GM19452 (cell line): ENCODE results near the gene COG5.

Experiments used
- ATAC-seq: cut with Tn5 transposase; IDR thresholded peaks from one replicate; pipeline ENCODE4 v1.9.1; 2021; ENCODE audit not compliant: unreplicated experiment

COG5 gene

GRCh38 chr7:107344286-107344685, 219.4 kb downstream of the COG5 start:
- no peak for ATAC-seq

- no peak for ATAC-seq
These were observed 225.6 kb downstream of the COG5 start for GRCh38 chr7:107338080-107338479.

- peak; percentile 60 for ATAC-seq
These were observed 231.0 kb downstream of the COG5 start for GRCh38 chr7:107332488-107333269.

GRCh38 chr7:107330478-107330877, 233.2 kb downstream of the COG5 start:
- no peak for ATAC-seq

GRCh38 chr7:107327986-107328569, 235.6 kb downstream of the COG5 start:
- ATAC-seq = no peak

GRCh38 chr7:107326061-107326460, 237.7 kb downstream of the COG5 start:
- no peak for ATAC-seq

GRCh38 chr7:107322015-107322414, 241.7 kb downstream of the COG5 start:
- ATAC-seq = no peak

- ATAC-seq = no peak
These were observed 242.1 kb downstream of the COG5 start for GRCh38 chr7:107321611-107322010.

GRCh38 chr7:107319724-107320228, 243.9 kb downstream of the COG5 start:
- ATAC-seq = no peak

GRCh38 chr7:107318523-107319160, 245.1 kb downstream of the COG5 start:
- no peak for ATAC-seq

GRCh38 chr7:107315716-107316220, 248.0 kb downstream of the COG5 start:
- ATAC-seq = no peak

- no peak for ATAC-seq
These were observed 250.4 kb downstream of the COG5 start for GRCh38 chr7:107313355-107313754.

- no peak for ATAC-seq
These were observed 251.3 kb downstream of the COG5 start for GRCh38 chr7:107312418-107312817.

- ATAC-seq = no peak
These were observed 254.4 kb downstream of the COG5 start for GRCh38 chr7:107309296-107309695.

- no peak for ATAC-seq
These were observed 259.1 kb downstream of the COG5 start for GRCh38 chr7:107304636-107305035.

GRCh38 chr7:107304063-107304462, 259.7 kb downstream of the COG5 start:
- ATAC-seq = no peak

- no peak for ATAC-seq
These were observed 261.4 kb downstream of the COG5 start for GRCh38 chr7:107302250-107302847.

- ATAC-seq = no peak
These were observed 269.5 kb downstream of the COG5 start for GRCh38 chr7:107294182-107294581.

- no peak for ATAC-seq
These were observed 271.1 kb downstream of the COG5 start for GRCh38 chr7:107292591-107292990.

GRCh38 chr7:107291434-107291833, 272.3 kb downstream of the COG5 start:
- no peak for ATAC-seq
